ENCODE results near the gene NLK. TPM values are rescaled to one million over a fixed set of nuclear protein-coding genes. Genes with fewer than 3 reads are reported as not detected.

Gene NLK
- polyA plus RNA-seq, 1 donor from 2014 or later, result 81.7 TPM

DNA sequence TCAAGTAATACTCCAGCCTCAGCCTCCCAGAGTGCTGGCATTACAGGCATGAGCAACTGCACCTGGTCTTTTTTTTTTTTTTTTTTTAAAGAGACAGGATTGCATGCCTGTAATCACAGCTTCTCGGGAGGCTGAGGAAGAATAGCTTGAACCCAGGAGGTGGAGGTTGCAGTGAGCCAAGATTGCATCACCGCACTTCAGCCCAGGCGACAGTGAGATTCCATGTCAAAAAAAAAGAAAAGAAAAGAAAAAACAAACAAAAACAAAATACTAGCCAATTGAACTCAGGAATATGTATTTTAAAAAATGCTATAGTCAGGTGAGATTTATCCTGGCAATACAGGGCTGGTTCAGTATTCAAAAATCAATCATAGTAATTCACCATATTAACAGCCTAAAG is 158.8 kb downstream of the NLK start:
- Histone ChIP-seq H3K79me2 (replicated peaks; ENCODE audit: insufficient read depth, low read length) (no peaks in the 10 kb centered on the region), H4K20me1 (ENCODE audit: insufficient read depth) (no peaks in the 10 kb centered on the region), H2AFZ (ENCODE audit: low read depth, low read length) (no peak overlapping the region), H3K36me3 (ENCODE audit: insufficient read depth, low read length) (no peaks in the 10 kb centered on the region), H3F3A (ENCODE audit: insufficient read depth, low read length, poor library complexity, severe bottlenecking) (no peaks in the 10 kb centered on the region), H3K4me2 (ENCODE audit: low read length) (no peak overlapping the region), H3K27ac (ENCODE audit: low read length) (no peak overlapping the region), H3K9me3 (ENCODE audit: low read length) (no peaks in the 10 kb centered on the region), H3K4me3 (ENCODE audit: low read length) (no peak overlapping the region), H3K9ac (ENCODE audit: low read length) (no peak overlapping the region), H3K9me2 (ENCODE audit: insufficient read depth, low read length) (no peaks in the 10 kb centered on the region), H3K27me3 (ENCODE audit: insufficient read depth, low read depth, low read length) (no peaks in the 10 kb centered on the region)
- no peak for TF ChIP-seq MXI1 (conservative IDR thresholded peaks at IDR 0.05; ENCODE audit: poor library complexity, severe bottlenecking)
- TF ChIP-seq RAD21 (conservative IDR thresholded peaks at IDR 0.05), result no peak
- TF ChIP-seq POLR2AphosphoS5 (IDR thresholded peaks at IDR 0.05), result no peak
- TF ChIP-seq, protein P1, sequence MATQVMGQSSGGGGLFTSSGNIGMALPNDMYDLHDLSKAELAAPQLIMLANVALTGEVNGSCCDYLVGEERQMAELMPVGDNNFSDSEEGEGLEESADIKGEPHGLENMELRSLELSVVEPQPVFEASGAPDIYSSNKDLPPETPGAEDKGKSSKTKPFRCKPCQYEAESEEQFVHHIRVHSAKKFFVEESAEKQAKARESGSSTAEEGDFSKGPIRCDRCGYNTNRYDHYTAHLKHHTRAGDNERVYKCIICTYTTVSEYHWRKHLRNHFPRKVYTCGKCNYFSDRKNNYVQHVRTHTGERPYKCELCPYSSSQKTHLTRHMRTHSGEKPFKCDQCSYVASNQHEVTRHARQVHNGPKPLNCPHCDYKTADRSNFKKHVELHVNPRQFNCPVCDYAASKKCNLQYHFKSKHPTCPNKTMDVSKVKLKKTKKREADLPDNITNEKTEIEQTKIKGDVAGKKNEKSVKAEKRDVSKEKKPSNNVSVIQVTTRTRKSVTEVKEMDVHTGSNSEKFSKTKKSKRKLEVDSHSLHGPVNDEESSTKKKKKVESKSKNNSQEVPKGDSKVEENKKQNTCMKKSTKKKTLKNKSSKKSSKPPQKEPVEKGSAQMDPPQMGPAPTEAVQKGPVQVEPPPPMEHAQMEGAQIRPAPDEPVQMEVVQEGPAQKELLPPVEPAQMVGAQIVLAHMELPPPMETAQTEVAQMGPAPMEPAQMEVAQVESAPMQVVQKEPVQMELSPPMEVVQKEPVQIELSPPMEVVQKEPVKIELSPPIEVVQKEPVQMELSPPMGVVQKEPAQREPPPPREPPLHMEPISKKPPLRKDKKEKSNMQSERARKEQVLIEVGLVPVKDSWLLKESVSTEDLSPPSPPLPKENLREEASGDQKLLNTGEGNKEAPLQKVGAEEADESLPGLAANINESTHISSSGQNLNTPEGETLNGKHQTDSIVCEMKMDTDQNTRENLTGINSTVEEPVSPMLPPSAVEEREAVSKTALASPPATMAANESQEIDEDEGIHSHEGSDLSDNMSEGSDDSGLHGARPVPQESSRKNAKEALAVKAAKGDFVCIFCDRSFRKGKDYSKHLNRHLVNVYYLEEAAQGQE (IDR thresholded peaks at IDR 0.05; ENCODE audit: borderline replicate concordance), result no peak
- TF ChIP-seq EP300 (conservative IDR thresholded peaks at IDR 0.05; ENCODE audit: poor library complexity, severe bottlenecking), result no peak
- TF ChIP-seq SMC3 (conservative IDR thresholded peaks at IDR 0.05; ENCODE audit: poor library complexity), result no peak
- TF ChIP-seq TAF1 (IDR thresholded peaks at IDR 0.05; ENCODE audit: low read depth), result no peak
- TF ChIP-seq, protein P2, sequence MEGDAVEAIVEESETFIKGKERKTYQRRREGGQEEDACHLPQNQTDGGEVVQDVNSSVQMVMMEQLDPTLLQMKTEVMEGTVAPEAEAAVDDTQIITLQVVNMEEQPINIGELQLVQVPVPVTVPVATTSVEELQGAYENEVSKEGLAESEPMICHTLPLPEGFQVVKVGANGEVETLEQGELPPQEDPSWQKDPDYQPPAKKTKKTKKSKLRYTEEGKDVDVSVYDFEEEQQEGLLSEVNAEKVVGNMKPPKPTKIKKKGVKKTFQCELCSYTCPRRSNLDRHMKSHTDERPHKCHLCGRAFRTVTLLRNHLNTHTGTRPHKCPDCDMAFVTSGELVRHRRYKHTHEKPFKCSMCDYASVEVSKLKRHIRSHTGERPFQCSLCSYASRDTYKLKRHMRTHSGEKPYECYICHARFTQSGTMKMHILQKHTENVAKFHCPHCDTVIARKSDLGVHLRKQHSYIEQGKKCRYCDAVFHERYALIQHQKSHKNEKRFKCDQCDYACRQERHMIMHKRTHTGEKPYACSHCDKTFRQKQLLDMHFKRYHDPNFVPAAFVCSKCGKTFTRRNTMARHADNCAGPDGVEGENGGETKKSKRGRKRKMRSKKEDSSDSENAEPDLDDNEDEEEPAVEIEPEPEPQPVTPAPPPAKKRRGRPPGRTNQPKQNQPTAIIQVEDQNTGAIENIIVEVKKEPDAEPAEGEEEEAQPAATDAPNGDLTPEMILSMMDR (IDR thresholded peaks at IDR 0.05; ENCODE audit: poor library complexity, severe bottlenecking), result no peak
- no peak for TF ChIP-seq EZH2 (IDR thresholded peaks at IDR 0.05; ENCODE audit: borderline replicate concordance, insufficient read depth, low read length, poor library complexity, severe bottlenecking)

DNA sequence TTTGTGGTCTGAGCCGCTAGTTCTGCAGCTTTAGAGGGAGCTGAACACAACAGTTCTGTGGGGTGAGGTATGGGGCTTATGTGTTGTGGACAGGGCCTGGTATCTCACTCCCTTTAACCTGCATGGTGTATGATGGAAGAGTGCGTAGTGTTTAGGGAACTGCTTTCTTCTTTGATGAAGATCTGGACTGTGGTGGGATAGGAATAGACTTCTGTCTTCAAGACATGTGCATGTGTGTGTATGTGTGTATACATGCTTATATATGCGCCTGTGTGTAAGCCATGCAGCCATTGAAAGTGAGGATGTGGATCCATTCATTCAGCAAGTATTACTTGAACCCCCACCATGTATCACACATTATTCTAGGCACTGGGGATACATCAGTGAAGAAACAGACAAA is 161.8 kb downstream of the NLK start:
- H4K20me1 ChIP-seq (ENCODE audit: insufficient read depth), result no peaks in the 10 kb centered on the region
- no peak overlapping the region for H3K4me2 ChIP-seq (ENCODE audit: low read length)
- TF ChIP-seq, protein P2 (IDR thresholded peaks at IDR 0.05; ENCODE audit: poor library complexity, severe bottlenecking), result no peak
- TF ChIP-seq, protein P1 (IDR thresholded peaks at IDR 0.05; ENCODE audit: borderline replicate concordance), result no peak
- TF ChIP-seq POLR2AphosphoS5 (IDR thresholded peaks at IDR 0.05) (no peak), RAD21 (conservative IDR thresholded peaks at IDR 0.05) (no peak), MXI1 (conservative IDR thresholded peaks at IDR 0.05; ENCODE audit: poor library complexity, severe bottlenecking) (no peak), EZH2 (IDR thresholded peaks at IDR 0.05; ENCODE audit: borderline replicate concordance, insufficient read depth, low read length, poor library complexity, severe bottlenecking) (no peak), TAF1 (IDR thresholded peaks at IDR 0.05; ENCODE audit: low read depth) (no peak), SMC3 (conservative IDR thresholded peaks at IDR 0.05; ENCODE audit: poor library complexity) (no peak), EP300 (conservative IDR thresholded peaks at IDR 0.05; ENCODE audit: poor library complexity, severe bottlenecking) (no peak)
- no peaks in the 10 kb centered on the region for H3K27me3 ChIP-seq (ENCODE audit: insufficient read depth, low read depth, low read length)
- H3F3A ChIP-seq (ENCODE audit: insufficient read depth, low read length, poor library complexity, severe bottlenecking), result no peaks in the 10 kb centered on the region
- H3K9ac ChIP-seq (ENCODE audit: low read length), result no peak overlapping the region
- no peaks in the 10 kb centered on the region for H3K36me3 ChIP-seq (ENCODE audit: insufficient read depth, low read length)
- H3K9me3 ChIP-seq (ENCODE audit: low read length), result no peaks in the 10 kb centered on the region
- H3K9me2 ChIP-seq (ENCODE audit: insufficient read depth, low read length), result no peaks in the 10 kb centered on the region
- no peaks in the 10 kb centered on the region for H3K79me2 ChIP-seq (replicated peaks; ENCODE audit: insufficient read depth, low read length)
- no peak overlapping the region for H3K27ac ChIP-seq (ENCODE audit: low read length)
- no peak overlapping the region for H3K4me3 ChIP-seq (ENCODE audit: low read length)
- no peak overlapping the region for H2AFZ ChIP-seq (ENCODE audit: low read depth, low read length)

All from neural cell (in vitro differentiated cells).